GM19328 (cell line): ENCODE measurements around the gene YPEL3.
"Not testable (repeated sequence)": the region's sequence is repeated elsewhere in the genome, so short reads cannot be mapped to it uniquely, and the experiment has no call there.

ENCODE experiments used
- ATAC-seq: cut with Tn5 transposase; IDR thresholded peaks from one replicate; pipeline ENCODE4 v1.9.1; 2021; ENCODE audit warnings: mild to moderate bottlenecking, moderate library complexity; ENCODE audit not compliant: unreplicated experiment

The YPEL3 gene

DNA sequence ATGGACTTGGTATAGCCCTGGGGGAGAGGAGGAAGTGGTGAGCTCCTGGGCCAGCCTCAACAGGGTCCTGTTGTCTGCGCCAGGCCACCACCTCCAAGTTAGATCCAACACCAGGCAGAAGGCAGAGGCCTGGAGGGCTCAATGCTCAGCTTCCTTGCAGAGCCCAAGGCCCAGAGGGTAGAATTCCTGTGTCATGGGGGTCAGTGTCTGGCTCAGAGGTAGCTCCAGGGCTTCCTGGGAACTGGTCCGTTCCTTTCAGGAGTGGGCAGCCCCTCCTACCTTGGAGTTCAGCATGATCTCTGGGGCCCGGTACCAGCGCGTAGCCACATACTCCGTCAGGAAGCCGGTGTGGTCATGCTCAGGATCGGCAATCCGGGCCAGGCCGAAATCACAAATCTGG lies 21.8 kb upstream of the YPEL3 start:
- ATAC-seq: no peak

DNA sequence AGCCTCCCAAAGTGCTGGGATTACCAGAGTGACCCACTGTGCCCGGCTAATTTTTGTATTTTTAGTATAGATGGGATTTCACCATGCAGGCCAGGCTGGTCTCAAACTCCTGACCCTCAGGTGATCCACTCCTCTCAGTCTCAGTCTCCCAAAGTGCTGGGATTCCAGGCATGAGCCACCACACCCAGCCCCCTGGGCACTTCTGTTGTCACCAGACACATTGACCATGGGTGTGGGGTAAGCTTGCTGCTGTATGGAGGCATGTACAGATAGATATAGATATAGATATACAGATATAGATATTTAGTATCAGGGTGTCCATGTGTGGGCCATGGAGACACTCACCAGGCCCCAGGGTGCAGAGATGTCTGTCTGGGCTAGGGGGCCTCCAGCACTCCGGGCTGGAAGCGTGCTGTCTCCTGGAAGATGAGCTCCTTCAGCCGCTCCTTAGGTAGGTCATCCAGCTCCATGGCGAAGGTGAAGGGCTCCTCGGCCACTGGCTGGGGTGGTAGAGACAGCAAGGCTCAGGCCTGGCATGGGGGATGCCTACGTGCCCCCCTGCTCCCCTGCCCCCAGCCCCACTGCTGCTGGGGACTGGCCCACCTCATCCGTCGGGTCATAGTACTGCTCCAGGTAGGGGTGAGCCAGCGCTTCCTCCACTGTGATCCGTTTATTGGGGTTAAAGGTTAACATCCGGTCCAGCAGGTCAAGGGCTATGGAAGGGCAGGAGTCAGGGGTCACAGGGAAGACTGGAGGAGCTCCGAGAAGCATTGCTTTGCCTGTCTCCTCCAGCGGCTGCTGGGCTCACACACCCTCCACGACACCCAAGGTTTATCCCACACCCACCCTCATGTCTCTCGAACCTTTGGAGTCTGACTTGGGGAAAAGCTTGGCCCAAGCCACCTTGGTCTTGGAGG lies 20.5 kb upstream of the YPEL3 start:
- ATAC-seq: no peak

DNA sequence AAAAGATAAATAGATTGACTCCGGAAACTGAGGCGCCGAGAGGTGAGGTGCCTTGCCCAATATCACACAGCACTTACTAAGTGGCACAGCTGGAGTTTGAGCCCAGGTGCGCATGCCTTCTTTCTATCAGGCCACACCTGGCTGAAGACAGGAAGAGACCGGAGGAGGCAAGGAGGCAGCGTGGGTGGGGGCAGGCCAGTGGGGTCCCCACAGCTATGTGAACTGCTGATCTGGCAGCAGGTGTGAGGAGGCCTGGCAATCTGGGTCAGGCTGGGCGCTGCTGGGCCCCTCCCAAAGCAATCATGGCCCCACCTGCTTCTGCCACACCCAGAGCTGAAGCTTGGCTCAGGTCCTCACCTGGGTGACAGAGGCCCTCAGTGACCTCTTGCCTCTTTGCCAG lies 19.2 kb upstream of the YPEL3 start:
- ATAC-seq: no peak

DNA sequence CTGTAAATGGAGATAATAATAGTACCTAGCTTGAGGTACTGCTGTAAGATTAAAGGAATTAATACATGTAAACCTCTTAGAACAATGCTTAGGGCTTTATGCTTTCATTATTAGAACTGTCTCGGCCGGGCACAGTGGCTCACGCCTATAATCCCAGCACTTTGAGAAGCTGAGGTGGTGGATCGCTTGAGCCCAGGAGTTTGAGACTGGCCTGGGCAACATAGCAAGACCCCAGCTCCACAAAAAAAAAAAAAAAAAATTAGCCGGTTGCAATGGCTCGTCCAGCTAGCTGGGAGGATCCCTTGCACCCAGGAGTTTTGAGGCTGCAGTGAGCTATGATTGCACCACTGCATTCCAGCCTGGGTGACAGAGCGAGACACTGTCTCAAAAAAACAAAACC lies 18.8 kb upstream of the YPEL3 start:
- not testable (repeated sequence) for ATAC-seq

DNA sequence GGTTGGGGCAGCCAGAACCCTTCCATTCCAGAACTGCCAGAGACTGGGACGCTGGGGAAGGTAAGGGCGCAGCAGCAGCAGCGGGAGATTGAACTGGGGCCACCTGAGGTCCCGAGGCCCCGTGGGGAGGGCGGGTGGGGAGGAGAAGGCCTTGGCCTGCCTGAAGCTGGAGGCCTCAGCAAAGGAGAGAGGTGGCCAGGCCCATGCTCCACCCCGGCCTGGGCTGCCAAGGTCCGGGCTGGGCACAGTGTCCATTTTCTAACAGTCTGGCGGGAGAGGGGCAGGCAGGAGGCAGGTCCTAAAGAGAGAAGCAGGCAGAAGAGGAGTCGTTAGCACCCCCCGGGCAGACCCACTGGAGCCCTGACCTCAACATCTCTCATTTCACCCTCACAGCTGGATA lies 18.4 kb upstream of the YPEL3 start:
- ATAC-seq: no peak

DNA sequence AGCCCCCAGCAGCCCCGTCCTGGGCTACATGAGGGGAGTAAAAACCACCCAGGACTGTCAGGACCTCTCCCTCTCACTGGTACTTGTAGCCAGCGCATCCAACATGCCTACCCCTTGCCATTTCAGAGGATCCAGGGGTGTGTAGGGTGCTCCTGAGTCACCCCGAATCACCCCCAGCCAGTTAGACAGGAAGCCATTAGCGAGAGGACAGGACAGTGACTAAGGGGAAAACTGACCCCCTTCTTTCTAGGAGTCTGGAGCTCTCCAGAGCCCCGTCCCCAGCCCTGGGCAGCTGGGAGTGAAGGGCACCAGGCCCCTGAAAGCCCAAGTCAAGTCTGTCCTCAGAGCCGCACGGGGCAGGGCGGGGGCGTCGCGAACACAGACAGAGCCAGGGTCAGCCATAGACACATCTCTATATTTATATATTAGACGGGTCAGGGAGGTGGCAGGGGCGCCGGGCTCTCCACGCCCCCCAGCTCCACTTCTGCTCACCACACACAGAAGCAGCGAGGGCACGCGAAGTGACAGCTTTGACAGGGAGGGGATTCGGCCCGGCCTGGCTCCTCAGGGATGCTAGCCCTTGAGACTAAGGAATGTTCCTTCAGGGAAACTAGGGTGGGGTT lies 17.8 kb upstream of the YPEL3 start:
- no peak for ATAC-seq

DNA sequence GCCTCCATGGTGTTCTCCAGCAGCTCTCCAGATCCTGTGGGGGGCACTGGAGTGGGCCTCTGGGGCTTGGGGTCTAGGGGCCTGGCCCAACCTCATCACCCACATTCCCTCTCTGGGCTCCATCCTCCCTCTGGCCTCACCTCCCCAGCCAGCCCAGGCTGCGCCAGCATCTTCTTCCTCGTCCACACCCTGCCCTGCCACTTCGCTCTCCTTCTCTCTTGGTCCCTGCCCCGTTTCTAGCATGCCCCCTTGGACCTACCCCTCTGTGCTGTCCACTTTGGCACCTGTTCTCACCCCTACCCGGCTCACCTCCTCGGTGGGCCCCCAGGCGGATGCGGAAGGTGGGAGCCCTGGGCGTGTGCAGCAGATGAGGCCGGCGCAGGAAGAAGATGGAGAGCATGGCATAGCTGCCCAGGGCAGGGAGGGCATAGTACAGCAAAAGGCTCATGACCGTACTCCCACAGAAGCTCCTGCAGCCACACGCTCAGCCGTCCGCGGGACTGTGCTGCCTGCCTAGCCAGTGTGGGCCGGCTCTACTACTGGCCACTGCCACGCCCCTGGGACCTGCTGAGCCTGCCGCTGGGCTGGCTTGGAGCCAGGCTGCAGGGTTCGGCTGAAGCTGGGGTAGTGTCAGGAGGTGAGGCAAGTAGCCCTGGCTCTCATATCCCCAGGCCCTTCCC lies 17.2 kb upstream of the YPEL3 start, which contains the start of gene GDPD3:
Gene GDPD3, minus strand, starts transcription at position 507 of the 680 bp plus-strand sequence. Its CDS starts 59 bp downstream, at position 448.
- ATAC-seq: no peak

DNA sequence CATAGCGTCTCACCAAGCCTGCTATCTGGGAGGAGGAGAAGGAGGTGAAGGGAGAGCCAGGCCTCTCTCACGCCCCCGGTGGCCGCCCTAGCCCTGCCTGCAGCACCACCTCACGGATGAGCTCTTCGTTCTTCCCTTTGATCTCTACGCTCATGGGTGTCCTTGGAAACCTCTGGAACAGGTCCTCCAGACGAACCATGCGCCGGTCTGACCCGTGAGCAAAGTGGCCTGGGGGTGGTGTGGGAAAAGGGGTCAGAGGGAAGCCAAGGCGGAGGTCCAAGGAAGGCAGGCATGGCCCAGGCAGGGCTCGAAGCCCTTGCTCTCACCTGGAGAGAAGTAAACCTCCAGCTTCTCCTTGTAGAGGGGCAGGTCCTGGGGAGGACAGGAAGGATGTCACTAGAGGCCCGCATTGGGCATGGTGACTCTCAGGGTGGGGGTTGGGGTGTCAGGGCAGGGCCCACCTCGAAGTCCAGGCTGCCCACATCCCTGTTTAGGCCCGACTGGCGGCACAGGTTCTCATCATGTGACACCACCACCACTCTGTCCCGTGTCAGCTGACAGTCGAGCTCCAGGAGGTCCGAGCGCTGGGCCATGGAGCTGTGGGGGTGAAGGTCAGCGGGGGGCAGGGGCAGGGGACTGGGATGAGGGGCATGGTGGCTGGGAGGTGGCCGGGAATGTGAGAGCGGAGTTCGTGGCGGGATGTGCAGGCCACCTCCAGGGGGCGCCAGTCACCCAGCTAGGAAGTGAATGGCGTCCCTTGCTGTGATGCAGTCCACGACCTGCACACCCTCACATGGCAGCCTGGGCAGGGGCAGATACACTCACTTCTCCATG lies 16.4 kb upstream of the YPEL3 start:
- ATAC-seq: no peak

DNA sequence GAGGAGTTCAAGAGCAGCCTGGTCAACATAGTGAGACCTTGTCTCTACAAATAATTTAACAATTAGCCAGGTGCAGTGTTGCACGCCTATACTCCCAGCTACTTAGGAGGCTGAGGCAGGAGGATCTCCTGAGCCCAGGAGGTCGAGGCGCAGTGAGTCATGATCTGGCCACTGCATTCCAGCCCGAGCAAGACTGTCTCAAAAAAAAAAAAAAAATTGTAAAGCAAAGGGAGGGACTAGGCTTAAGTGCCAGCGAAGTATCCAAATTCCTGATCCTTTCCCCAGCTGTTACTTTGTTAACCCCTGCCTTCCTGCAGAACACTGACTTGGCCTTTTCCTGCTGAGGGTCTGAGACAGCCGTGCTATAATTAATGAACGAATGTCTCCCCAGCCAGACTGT lies 14.6 kb upstream of the YPEL3 start:
- ATAC-seq: no peak

DNA sequence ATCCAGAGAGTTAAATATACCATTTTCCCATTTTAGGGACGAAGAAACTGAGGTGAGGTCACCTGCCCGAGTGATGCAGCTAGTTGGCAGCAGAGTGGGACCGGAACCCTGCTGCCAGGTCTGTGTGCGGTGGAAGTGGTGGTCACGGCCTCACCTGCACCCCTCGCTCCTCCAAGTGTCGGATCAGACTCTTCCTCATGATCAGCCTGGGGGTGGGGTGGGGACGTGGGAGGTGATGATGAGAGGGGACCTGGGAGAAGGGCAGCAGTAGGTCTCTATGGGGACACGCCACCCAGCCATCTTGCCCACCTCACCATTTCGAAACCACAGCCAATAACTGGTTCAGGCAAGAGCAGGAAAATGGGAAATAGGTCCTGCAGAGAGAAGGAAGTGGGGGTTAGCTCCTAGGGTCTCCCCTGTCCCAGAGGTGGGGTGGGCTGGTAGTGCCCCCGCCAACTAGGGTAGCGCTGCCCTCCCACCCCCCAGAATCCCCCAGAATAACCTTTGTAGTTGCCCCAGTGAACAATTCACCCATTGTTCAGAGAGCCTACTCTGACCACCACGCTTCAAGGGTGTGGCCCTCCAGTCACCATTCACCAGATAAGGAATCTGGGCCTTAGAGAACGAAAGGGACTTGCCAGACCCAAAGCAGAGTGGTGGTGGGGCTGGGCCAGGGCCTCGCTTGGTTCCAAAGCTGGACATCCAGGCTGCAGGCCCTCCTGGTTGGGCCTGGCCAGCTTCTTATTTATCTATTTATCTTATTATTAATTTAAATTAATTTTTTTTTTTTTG lies 12.2 kb upstream of the YPEL3 start:
- no peak for ATAC-seq

DNA sequence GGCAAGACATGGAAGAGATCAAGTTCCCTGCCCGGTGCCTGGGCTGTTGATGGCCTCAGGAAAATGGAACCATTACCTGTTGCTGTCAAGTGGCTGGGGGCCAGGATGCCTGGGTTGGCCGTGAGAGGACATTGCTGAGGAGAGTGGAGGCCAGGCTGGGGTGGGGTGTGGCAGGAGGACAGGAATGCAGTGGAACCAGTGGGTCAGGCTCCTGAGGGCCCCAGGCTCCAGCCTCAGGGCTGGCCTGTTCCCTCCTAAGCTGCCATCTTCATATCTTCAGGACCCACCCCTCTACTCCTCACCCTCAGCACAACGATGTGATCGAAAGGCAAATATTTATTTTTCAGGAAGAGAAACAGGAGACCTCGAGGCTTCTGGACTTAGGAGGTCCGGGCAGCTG lies 8.5 kb upstream of the YPEL3 start:
- ATAC-seq: no peak

DNA sequence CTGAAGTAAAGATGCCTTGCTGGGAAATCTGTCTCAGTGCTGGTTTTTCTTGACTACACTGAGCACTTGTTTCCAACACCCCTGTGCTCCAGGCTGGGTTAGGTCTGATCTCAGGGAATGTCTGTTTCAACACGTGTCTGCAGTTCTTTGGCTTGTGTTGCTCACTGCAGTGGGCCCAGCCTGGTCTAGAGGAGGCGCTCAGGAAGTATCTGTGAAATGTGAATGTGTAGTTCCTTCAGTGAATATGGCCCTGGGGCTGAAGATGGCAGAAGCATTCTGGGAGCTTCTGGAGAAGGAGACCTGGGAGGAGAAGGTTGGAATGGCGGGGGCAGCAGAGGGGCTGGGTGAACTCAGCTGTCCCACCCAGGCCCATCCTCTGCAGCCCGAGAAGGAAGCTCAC lies 8.1 kb upstream of the YPEL3 start:
- ATAC-seq: no peak

DNA sequence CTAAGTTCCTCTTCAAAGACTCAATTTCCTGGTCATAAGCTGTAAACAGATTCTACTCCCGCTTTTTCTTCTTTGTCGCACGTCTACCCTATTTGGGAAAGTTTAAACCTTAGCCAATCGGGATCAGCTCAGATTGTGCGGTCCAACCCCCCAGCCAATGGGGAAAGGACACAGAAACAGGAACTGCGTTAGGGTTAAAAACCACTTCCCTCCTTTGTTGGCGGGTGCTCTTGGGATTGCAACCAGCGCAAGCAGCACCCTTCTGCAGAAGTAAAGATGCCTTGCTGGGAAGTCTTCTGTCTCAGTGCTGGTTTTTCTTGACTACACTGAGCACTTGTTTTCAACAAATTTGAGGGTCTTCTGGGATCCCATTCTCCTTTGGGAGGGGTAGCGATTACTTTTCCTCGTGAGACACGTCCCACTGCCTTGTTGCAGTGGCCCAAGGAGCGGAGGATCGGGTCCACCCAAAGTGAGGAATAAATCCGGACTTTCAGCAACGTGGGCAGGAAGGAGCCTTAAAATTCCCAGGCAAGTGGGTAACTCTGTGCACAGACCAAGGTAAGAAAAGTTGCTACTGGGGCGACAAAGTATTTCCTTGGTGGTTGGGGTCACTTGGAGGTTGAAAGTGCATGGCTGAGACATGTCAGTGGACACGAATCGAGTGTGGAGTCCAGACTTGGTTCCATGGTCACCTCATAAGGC lies 1.0 kb upstream of the YPEL3 start:
- no peak for ATAC-seq

DNA sequence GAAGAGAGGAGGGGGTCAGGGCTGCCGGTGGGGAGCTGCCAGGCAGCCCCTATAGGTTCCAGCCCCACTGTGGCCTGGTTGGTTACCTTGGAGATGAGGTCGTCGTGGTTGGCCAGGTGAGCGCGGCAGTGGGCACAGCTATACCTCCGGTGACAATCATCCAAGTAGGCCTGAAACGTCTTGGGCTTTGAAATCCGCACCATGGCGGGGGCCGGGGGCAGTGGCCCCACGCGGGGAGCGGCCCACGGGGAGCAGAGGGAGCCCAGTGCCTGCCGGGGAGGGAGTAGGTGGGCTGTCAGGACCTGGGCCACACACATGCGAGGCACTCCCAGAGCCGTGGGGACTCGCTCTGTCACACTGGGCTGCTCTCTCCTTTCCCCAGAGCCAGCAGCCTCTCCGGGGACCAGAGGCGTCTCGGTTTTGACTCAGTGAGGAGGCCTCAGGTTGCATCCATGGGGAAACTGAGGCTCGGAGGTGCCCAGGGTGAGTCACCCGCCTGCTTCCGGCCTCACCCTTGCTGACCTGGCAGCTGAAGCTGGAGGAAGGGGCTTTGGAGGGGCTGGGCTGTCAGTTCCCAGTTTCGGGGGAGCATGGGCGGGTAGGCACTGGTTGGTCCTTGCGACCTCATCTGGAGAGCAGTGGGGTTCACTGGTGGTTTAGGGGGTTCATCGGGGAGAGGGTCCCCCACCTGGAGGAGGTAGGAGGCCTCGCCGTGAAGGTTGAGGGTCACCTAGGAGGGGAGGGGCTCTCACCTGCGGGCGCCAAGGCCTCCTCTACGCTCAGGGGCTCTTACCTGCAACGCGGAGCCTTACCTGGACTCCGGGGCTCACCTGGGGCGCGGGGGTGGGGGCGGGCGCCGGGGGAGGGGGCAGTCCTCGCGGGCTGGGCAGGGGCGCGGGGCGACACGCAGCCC lies 591 bp downstream of the YPEL3 start:
- no peak for ATAC-seq

DNA sequence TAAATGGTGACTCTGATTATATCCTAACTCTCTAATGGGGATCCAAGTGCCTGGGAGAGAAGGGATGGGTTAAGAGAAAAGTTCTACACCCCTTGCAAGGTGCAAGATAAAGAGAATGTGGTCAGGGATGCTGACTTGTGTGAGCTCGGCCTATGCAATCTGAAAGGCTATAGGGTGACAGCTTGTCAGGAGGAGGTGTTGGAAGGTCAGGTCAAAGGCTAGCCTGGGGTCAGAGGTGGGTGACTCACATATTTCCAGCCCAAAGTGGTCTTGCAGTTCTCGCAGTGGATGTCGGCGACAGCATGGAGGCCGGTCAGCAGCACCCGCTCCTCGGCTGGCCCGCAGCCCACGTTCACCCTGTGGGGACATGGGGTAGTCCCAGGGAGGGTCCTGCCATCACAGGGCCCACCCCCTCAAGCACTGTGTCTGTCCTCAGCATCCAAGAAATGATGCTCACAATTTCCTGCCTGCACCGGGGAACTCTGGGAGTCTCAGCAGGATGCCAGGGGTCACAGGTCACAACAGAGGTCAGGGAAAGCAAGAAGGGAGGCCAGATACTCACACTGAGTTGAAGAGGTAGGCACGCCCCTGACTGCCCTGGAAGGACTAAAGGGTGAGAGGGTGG lies 1.4 kb downstream of the YPEL3 start:
- no peak for ATAC-seq

DNA sequence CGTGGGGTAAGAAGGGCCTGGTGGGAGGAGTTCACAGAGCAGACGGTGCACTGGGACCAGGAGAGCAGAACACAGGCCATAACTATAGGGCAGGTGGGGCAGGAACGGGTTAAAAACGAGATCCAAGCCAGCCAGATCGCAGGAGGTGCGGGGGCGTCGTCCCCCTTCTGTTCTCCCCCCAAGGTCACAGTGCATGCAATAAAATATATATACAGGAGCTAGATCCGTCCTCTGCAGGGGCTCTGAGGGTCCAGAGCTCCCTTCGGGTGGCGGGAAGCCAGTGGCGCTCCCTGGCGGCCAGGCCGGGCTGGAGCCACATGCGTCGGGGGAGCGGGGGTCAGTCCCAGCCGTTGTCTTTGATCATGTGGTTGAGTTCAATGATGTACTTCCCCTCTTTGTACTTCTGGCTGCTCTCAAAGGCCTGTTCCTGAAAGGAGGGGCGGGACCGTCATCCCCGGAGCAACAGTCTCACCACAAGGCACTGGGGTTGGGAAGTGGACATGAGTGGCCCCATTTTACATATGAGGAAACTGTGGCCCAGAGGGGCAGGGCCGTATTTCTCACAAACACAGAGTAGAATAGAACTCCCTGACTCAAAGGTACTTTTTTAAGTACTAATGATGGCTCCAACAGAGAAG lies 3.5 kb downstream of the YPEL3 start:
- ATAC-seq: no peak
